ENCODE results near the gene GAS6. TPM values are rescaled to one million over a fixed set of nuclear protein-coding genes. Genes with fewer than 3 reads are reported as not detected.
A peak's percentile ranks its signal among the peaks of the same experiment; 100 is the strongest.

GAS6 gene
- total and polyA plus RNA-seq, 3 donors from 2014 or later = 193 to 575 (median 416) TPM

DNA sequence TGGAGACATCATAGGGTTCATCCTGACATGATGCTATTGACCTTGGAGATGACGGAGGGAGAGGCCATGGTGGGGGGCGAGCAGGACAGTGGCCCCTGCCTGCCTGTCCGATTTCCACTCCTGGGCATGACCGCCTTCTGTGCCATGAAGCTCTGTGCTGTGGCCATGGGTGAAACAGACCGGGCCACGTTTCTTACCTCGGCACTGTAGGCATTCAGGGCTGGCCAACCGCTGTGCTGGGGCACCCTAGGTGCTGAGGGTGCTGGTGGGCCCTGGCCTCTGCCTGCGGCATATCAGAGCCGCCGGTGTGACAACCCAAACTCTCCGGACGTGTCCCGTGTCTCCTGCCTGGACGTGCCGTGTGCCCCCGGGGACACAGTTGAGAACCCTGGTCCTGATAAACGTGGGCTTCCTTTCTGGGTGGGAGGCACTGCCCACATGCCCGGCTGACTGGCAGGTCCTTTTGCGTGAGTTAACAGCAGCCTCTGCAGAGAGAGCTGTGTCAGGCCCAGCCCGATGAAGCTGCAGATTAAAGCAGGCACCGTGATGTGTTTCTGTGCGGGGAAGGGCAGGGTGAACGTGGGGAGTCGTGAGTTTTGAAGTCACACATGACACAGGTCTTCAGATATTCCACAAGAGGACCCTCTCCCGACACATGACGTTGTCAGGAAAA is 58.3 kb downstream of the GAS6 start:
- no peak for DNase-seq
- no peaks in the 10 kb centered on the region for H3K36me3 ChIP-seq (ENCODE audit: low read depth, missing control alignments)
- H3K4me3 ChIP-seq = no peak overlapping the region
- peaks cover 3% of the 10 kb centered on the region for H3K4me1 ChIP-seq
- intact Hi-C loops (cut with DNase I; ENCODE audit: low total_unique reads) = no loop called here
- TF ChIP-seq POLR2A (IDR thresholded peaks at IDR 0.05) = no peak
- TF ChIP-seq, protein P1, sequence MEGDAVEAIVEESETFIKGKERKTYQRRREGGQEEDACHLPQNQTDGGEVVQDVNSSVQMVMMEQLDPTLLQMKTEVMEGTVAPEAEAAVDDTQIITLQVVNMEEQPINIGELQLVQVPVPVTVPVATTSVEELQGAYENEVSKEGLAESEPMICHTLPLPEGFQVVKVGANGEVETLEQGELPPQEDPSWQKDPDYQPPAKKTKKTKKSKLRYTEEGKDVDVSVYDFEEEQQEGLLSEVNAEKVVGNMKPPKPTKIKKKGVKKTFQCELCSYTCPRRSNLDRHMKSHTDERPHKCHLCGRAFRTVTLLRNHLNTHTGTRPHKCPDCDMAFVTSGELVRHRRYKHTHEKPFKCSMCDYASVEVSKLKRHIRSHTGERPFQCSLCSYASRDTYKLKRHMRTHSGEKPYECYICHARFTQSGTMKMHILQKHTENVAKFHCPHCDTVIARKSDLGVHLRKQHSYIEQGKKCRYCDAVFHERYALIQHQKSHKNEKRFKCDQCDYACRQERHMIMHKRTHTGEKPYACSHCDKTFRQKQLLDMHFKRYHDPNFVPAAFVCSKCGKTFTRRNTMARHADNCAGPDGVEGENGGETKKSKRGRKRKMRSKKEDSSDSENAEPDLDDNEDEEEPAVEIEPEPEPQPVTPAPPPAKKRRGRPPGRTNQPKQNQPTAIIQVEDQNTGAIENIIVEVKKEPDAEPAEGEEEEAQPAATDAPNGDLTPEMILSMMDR (IDR thresholded peaks at IDR 0.05) = no peak
- H3K27ac ChIP-seq = no peak overlapping the region
- 90 to 93% methylated on average over 16 to 27 of the region's 27 CpGs for WGBS, 2 donors
- H3K9me3 ChIP-seq = no peaks in the 10 kb centered on the region
- H3K27me3 ChIP-seq = no peaks in the 10 kb centered on the region

DNA sequence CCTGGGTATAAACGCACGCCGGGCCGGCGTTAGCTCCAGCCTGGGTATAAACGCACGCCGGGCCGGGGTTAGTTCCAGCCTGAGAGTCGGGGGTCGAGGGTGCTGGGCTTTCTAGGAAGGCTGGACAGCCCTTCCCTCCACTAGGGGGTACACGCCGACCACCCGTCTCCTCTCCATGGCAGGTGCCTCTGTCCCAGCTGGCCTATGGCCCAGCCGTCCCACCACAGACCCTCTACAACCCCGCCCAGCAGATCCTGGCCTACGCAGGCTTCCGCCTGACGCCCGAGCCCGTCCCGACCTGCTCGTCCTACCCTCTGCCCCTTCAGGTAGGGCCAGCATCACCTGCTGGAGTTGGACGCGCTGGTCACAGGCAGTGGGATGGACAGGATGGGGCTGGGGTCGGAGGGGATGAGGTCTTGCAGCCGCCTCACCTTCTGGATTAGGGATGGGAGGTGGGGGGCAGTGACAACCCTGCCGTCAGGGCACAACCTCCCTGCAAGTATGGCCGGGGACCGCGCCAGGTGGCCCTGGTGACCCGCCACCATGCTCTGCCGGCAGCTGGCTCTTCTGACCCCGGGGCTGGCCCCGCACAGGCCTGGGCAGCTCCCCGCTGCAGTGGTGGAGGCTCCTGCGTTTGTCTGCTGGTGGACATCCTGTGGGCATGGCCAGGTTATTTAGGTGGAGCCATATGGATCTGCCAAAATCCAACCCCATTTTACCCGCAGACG is 59.0 kb downstream of the GAS6 start:
- DNase-seq = peak; percentile 2
- WGBS, 2 donors = 92 to 95% methylated on average over 18 to 37 of the region's 39 CpGs
- Histone ChIP-seq H3K9me3 (no peaks in the 10 kb centered on the region), H3K4me3 (no peak overlapping the region), H3K4me1 (peaks cover 3% of the 10 kb centered on the region), H3K27me3 (no peaks in the 10 kb centered on the region), H3K27ac (no peak overlapping the region), H3K36me3 (ENCODE audit: low read depth, missing control alignments) (no peaks in the 10 kb centered on the region)
- TF ChIP-seq, protein P1 (IDR thresholded peaks at IDR 0.05) = no peak
- TF ChIP-seq POLR2A (IDR thresholded peaks at IDR 0.05) = no peak
- intact Hi-C loops (cut with DNase I; ENCODE audit: low total_unique reads) = no loop called here

- no peak overlapping the region for H3K27ac ChIP-seq
- no peaks in the 10 kb centered on the region for H3K36me3 ChIP-seq (ENCODE audit: low read depth, missing control alignments)
- WGBS, 2 donors = 90 to 96% methylated on average over 30 to 34 of the region's 34 CpGs
- intact Hi-C loops (cut with DNase I; ENCODE audit: low total_unique reads) = no loop called here
- no peaks in the 10 kb centered on the region for H3K9me3 ChIP-seq
- no peak for DNase-seq
- TF ChIP-seq, protein P1 (IDR thresholded peaks at IDR 0.05) = no peak
- TF ChIP-seq POLR2A (IDR thresholded peaks at IDR 0.05) = no peak
- H3K4me1 ChIP-seq = peaks cover 3% of the 10 kb centered on the region
- no peak overlapping the region for H3K4me3 ChIP-seq
- H3K27me3 ChIP-seq = no peaks in the 10 kb centered on the region
Measured at GRCh38 chr13:113804017-113804702, 59.7 kb downstream of the GAS6 start.

DNA sequence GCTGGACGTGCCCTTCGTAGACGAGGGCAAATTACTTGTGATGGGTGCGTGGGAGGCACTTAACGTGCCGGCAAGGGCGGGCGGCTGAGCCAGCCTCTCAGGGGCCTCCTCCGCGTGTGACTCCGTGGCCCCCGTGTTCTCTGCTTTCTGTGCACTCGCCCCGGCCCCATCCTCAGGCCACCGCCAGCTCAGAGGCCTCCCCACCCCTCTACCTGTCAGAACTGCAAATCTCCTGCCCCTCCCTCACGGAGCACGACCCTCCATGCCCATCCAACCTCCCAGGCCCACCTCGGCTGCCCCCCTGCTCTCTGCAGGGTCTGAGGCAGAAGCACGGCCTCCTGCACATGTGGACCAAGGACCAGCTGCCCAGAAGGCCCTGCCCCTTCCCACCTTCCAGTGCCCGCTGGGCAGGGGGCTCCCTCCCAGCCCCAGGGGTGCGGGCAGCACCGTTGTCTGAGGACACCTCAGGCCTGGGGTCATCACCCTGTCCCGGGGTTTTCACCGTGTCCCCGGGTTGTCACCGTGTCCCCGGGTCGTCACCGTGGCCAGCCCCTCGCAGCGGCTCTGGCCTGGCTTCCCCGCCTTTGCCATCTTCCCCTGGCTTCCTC is 60.4 kb downstream of the GAS6 start:
- Histone ChIP-seq H3K27me3 (no peaks in the 10 kb centered on the region), H3K36me3 (ENCODE audit: low read depth, missing control alignments) (no peaks in the 10 kb centered on the region), H3K4me3 (no peak overlapping the region), H3K4me1 (peaks cover 3% of the 10 kb centered on the region), H3K9me3 (no peaks in the 10 kb centered on the region), H3K27ac (no peak overlapping the region)
- DNase-seq = no peak
- intact Hi-C loops (cut with DNase I; ENCODE audit: low total_unique reads) = no loop called here
- TF ChIP-seq, protein P1 (IDR thresholded peaks at IDR 0.05) = no peak
- TF ChIP-seq POLR2A (IDR thresholded peaks at IDR 0.05) = no peak
- WGBS, 2 donors = 71 to 84% methylated on average over 23 to 32 of the region's 32 CpGs
